ENCODE data around the gene HGFAC.

The HGFAC gene

GRCh38 chr4:3470244-3471097 lies 28.7 kb downstream of the HGFAC start:
- no peak for DNase-seq (ENCODE audit: extremely low read depth, low read depth)
- no peak for TF ChIP-seq CTCF (IDR thresholded peaks at IDR 0.05; ENCODE audit: low read depth, low read length)

GRCh38 chr4:3471098-3471760 lies 29.5 kb downstream of the HGFAC start:
- DNase-seq (ENCODE audit: extremely low read depth, low read depth) = no peak
- no peak for TF ChIP-seq CTCF (IDR thresholded peaks at IDR 0.05; ENCODE audit: low read depth, low read length)

GRCh38 chr4:3471886-3472285 lies 30.1 kb downstream of the HGFAC start:
- TF ChIP-seq CTCF (IDR thresholded peaks at IDR 0.05; ENCODE audit: low read depth, low read length) = no peak
- DNase-seq (ENCODE audit: extremely low read depth, low read depth) = no peak

- no peak for DNase-seq (ENCODE audit: extremely low read depth, low read depth)
- TF ChIP-seq CTCF (IDR thresholded peaks at IDR 0.05; ENCODE audit: low read depth, low read length) = no peak
Observed at GRCh38 chr4:3472411-3473141, 30.8 kb downstream of the HGFAC start.

GRCh38 chr4:3473181-3473950 lies 31.6 kb downstream of the HGFAC start:
- TF ChIP-seq CTCF (IDR thresholded peaks at IDR 0.05; ENCODE audit: low read depth, low read length) = no peak
- no peak for DNase-seq (ENCODE audit: extremely low read depth, low read depth)

- no peak for DNase-seq (ENCODE audit: extremely low read depth, low read depth)
- TF ChIP-seq CTCF (IDR thresholded peaks at IDR 0.05; ENCODE audit: low read depth, low read length) = no peak
Observed at GRCh38 chr4:3473996-3474765, 32.4 kb downstream of the HGFAC start.

Data from AG09319 (cell line).